Fibroblast of villous mesenchyme (primary cell): ENCODE data around the gene SFT2D1. TPM values are rescaled to one million over a fixed set of nuclear protein-coding genes. Genes with fewer than 3 reads are reported as not detected.

Source experiments
- DNase-seq: peaks from one replicate; pipeline ENCODE4 v3.0.0-alpha.2; 2010; ENCODE audit warnings: low read depth
- H3K4me3 ChIP-seq: 2 replicates; pipeline ENCODE4 v1.5.1; 2011; ENCODE audit warnings: low read depth, mild to moderate bottlenecking, low read length
- total RNA-seq: library from RNA; depleted of rRNA; stranded (reverse); fragments of >200 nt; gene quantifications from 2 replicates; pipeline ENCODE4 v1.2.3, GENCODE V29; 2012
- TF ChIP-seq, protein P1 (sequence below): IDR thresholded peaks from 2 replicates; pipeline ENCODE4 v1.5.1; 2012; ENCODE audit warnings: low read depth, mild to moderate bottlenecking, low read length; ENCODE audit not compliant: insufficient read depth

The SFT2D1 gene
- total RNA-seq, 1 donor: 37.1 TPM

DNA sequence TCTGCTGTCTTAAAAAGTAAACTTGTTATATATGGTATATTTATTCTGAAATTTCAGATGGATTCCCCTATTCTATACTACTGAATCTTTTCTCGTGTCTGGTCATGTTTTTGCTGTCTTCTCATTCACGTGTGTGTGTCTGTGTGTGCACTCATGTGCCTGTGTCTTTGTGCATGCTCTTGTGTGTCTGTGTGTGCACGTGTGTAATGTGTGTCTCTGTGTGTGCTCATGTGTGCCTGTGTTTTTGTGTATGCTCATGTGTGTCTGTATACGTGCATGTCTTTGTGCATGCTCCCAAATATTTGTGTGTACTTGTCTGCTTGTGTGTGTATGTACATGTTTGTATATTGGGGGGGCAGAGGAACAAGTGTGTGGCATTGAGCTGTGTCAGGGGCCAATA, 68.2 kb downstream of the SFT2D1 start:
- TF ChIP-seq, protein P1, sequence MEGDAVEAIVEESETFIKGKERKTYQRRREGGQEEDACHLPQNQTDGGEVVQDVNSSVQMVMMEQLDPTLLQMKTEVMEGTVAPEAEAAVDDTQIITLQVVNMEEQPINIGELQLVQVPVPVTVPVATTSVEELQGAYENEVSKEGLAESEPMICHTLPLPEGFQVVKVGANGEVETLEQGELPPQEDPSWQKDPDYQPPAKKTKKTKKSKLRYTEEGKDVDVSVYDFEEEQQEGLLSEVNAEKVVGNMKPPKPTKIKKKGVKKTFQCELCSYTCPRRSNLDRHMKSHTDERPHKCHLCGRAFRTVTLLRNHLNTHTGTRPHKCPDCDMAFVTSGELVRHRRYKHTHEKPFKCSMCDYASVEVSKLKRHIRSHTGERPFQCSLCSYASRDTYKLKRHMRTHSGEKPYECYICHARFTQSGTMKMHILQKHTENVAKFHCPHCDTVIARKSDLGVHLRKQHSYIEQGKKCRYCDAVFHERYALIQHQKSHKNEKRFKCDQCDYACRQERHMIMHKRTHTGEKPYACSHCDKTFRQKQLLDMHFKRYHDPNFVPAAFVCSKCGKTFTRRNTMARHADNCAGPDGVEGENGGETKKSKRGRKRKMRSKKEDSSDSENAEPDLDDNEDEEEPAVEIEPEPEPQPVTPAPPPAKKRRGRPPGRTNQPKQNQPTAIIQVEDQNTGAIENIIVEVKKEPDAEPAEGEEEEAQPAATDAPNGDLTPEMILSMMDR: no peak
- H3K4me3 ChIP-seq: no peak overlapping the region
- DNase-seq: no peak

DNA sequence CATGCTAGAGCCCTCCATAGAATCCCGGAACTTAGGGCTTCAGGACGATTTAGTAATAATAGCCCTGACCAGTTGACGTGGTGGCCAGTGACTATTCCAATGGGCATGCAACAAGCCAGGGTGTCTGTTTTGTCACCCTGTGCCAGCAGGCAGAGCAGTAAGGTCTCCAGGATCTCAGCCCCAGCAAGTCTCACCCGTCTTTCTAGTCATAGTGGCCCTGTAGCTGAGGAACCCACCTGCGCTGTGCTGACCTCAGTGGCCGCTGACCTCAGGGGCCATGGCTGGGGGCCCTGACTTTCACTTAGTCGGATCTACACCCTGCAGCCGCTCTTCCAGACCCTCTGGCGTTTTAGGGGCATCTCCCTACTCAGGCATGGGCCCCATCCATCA, 71.0 kb downstream of the SFT2D1 start:
- DNase-seq: no peak
- TF ChIP-seq, protein P1: no peak
- no peak overlapping the region for H3K4me3 ChIP-seq

DNA sequence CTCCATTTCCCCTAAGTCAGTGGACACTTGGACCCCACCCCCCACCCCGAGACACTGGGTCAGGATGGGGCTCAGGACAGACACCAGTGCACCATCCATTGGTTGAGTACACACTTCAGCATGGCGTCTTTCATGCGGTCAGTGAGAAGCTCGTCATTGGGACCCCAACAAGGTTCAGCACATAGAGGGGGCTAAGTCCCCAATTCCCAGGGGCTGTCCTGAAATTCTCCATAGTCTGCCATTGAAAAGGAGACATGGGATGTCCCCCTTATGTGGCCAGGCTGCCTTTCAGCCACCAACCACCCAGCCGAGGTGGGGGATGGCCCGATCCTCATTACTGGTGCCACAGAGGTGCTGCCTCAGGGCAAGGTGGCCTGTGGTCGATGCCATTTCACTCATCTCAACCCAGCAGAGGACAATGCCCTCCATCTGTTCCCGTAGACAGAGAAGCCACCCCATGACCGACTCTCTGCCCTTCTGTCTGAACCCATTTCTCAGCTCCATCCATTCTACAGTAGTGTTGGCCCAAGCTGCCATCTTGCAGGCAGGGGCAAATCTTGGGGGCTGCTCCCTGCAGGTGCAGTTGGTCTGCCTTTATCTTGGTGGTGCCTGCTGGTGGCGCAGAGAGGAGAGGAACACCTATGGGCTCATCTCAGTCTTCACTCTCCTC, 71.5 kb downstream of the SFT2D1 start:
- TF ChIP-seq, protein P1: no peak
- no peak for DNase-seq

More for the DNA sequence above, 71.5 kb downstream of the SFT2D1 start:
- H3K4me3 ChIP-seq: no peak overlapping the region

Other genes with a start within 250 kb of the SFT2D1 start
- gene TBXT, start 174.7 kb downstream of the SFT2D1 start, total RNA-seq: not detected in 2 replicates
- under 0.01 TPM in 1 of 2 replicates, not detected in the other for gene PRR18, start 34.2 kb downstream of the SFT2D1 start, total RNA-seq
- 15.1 and 22.0 TPM in 2 replicates for gene MPC1, start 40.4 kb upstream of the SFT2D1 start, total RNA-seq
- 0.43 and 0.97 TPM in 2 replicates for gene RAMACL, start 244.1 kb upstream of the SFT2D1 start, total RNA-seq